Osteoblast (primary cell): ENCODE data around the gene CARD10. TPM values are rescaled to one million over a fixed set of nuclear protein-coding genes. Genes with fewer than 3 reads are reported as not detected.

Experiments used
- DNase-seq: peaks from one replicate; pipeline ENCODE4 v3.0.0; 2011; ENCODE audit warnings: low spot score, mixed read lengths; ENCODE audit not compliant: insufficient read length; ENCODE audit errors: missing footprints
- H2AFZ ChIP-seq: 2 replicates; pipeline ENCODE4 v1.6.0; 2011; ENCODE audit warnings: mild to moderate bottlenecking, low read length
- H3K27ac ChIP-seq: 2 replicates; pipeline ENCODE4 v1.5.1; 2011; ENCODE audit warnings: mild to moderate bottlenecking, low read depth, low read length, moderate library complexity
- H3K27me3 ChIP-seq: 2 replicates; pipeline ENCODE4 v1.6.0; 2012; ENCODE audit warnings: mild to moderate bottlenecking, control low read depth, inconsistent platforms, low read length, moderate library complexity; ENCODE audit not compliant: insufficient read depth
- H3K36me3 ChIP-seq: 2 replicates; pipeline ENCODE4 v1.5.1; 2011; ENCODE audit warnings: mild to moderate bottlenecking, low read length, control low read depth, moderate library complexity; ENCODE audit not compliant: insufficient read depth
- H3K4me1 ChIP-seq: 2 replicates; pipeline ENCODE4 v1.5.1; 2011; ENCODE audit warnings: mild to moderate bottlenecking, low read length, control low read depth, moderate library complexity; ENCODE audit not compliant: insufficient read depth
- H3K4me2 ChIP-seq: 2 replicates; pipeline ENCODE4 v1.6.0; 2011; ENCODE audit warnings: mild to moderate bottlenecking, low read length; ENCODE audit not compliant: insufficient read depth
- H3K4me3 ChIP-seq: fragments of 200-600 bp; sonication (generic); 3 replicates; pipeline ENCODE4 v1.5.1; 2012; ENCODE audit warnings: mild to moderate bottlenecking, low read length, inconsistent platforms; ENCODE audit not compliant: insufficient read depth
- H3K79me2 ChIP-seq: 2 replicates; pipeline ENCODE4 v1.6.0; 2012; ENCODE audit warnings: mild to moderate bottlenecking, low read length, control low read depth, inconsistent platforms; ENCODE audit not compliant: insufficient read depth
- H3K9me3 ChIP-seq: 2 replicates; pipeline ENCODE4 v1.5.1; 2011; ENCODE audit warnings: low read depth, low read length, control low read depth
- H4K20me1 ChIP-seq: 2 replicates; pipeline ENCODE4 v1.6.0; 2012; ENCODE audit warnings: mild to moderate bottlenecking, low read length, control low read depth; ENCODE audit not compliant: insufficient read depth
- total RNA-seq: library from RNA; depleted of rRNA; stranded (reverse); fragments of >200 nt; gene quantifications from 2 replicates; pipeline ENCODE4 v1.2.3, GENCODE V29; 2012
- TF ChIP-seq, protein P1 (sequence below): IDR thresholded peaks from 2 replicates; pipeline ENCODE4 v1.5.1; 2011; ENCODE audit warnings: mild to moderate bottlenecking, low read depth, low read length, moderate library complexity; ENCODE audit errors: extremely low read depth

The CARD10 gene
- total RNA-seq, 1 donor = 11.9 TPM

DNA sequence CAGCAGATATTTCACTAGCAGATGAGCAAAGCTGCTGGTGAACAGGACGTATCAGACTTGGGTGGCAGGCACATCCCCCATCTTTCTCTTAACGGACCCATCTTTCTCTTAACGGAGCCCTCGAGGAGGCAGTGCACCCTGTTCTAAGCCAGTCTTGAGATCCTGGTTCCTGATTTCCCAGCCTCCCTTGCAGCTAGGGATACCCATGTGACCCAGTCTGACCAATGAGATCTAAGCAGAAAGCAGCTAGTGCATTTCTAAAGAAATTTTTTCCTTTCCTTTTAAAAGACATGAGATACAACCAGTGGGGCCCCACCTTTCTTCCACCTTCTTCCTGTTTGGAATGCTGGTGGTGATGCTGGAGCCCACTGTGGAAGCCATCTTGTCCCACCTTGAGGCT is 78.3 kb downstream of the CARD10 start:
- H2AFZ ChIP-seq = no peak overlapping the region
- peaks cover 3% of the 10 kb centered on the region for H3K9me3 ChIP-seq
- H3K79me2 ChIP-seq = no peaks in the 10 kb centered on the region
- peak; percentile 74 for DNase-seq
- H3K4me1 ChIP-seq = no peaks in the 10 kb centered on the region
- H3K4me3 ChIP-seq = no peak overlapping the region
- no peak overlapping the region for H3K4me2 ChIP-seq
- TF ChIP-seq, protein P1, sequence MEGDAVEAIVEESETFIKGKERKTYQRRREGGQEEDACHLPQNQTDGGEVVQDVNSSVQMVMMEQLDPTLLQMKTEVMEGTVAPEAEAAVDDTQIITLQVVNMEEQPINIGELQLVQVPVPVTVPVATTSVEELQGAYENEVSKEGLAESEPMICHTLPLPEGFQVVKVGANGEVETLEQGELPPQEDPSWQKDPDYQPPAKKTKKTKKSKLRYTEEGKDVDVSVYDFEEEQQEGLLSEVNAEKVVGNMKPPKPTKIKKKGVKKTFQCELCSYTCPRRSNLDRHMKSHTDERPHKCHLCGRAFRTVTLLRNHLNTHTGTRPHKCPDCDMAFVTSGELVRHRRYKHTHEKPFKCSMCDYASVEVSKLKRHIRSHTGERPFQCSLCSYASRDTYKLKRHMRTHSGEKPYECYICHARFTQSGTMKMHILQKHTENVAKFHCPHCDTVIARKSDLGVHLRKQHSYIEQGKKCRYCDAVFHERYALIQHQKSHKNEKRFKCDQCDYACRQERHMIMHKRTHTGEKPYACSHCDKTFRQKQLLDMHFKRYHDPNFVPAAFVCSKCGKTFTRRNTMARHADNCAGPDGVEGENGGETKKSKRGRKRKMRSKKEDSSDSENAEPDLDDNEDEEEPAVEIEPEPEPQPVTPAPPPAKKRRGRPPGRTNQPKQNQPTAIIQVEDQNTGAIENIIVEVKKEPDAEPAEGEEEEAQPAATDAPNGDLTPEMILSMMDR = no peak
- H3K27ac ChIP-seq = no peak overlapping the region
- no peaks in the 10 kb centered on the region for H3K27me3 ChIP-seq
- H4K20me1 ChIP-seq = no peaks in the 10 kb centered on the region
- no peaks in the 10 kb centered on the region for H3K36me3 ChIP-seq

Other genes with a start within 250 kb of the CARD10 start
- gene CYTH4, start 236.9 kb downstream of the CARD10 start, total RNA-seq = 0.59 and 0.72 TPM in 2 replicates
- gene ELFN2, start 91.9 kb downstream of the CARD10 start, total RNA-seq = under 0.01 and 0.29 TPM in 2 replicates
- 0.29 and 0.72 TPM in 2 replicates for gene MFNG, start 33.0 kb downstream of the CARD10 start, total RNA-seq
- 28.6 and 35.5 TPM in 2 replicates for gene CDC42EP1, start 41.1 kb upstream of the CARD10 start, total RNA-seq
- not detected in 2 replicates for gene LGALS2, start 60.7 kb upstream of the CARD10 start, total RNA-seq
- gene GGA1, start 89.4 kb upstream of the CARD10 start, total RNA-seq = 36.2 and 38.6 TPM in 2 replicates
- 4.1 and 4.7 TPM in 2 replicates for gene SH3BP1, start 120.3 kb upstream of the CARD10 start, total RNA-seq
- 5.0 and 5.8 TPM in 2 replicates for gene PDXP, start 139.3 kb upstream of the CARD10 start, total RNA-seq
- 3,004 and 3,217 TPM in 2 replicates for gene LGALS1, start 156.2 kb upstream of the CARD10 start, total RNA-seq
- 8.8 and 9.0 TPM in 2 replicates for gene NOL12, start 166.9 kb upstream of the CARD10 start, total RNA-seq
- 144 and 162 TPM in 2 replicates for gene TRIOBP, start 177.6 kb upstream of the CARD10 start, total RNA-seq